H9 (cell line): ENCODE measurements around the gene CKMT1A. TPM values are rescaled to one million over a fixed set of nuclear protein-coding genes. Genes with fewer than 3 reads are reported as not detected.
"Not testable (repeated sequence)": the region's sequence is repeated elsewhere in the genome, so short reads cannot be mapped to it uniquely, and the experiment has no call there.

Experiments used
- DNase-seq: peaks from one replicate; pipeline ENCODE4 v3.0.0-alpha.2; 2017
- H2AFZ ChIP-seq: one replicate; pipeline ENCODE4 v1.6.1; 2013; ENCODE audit warnings: mild to moderate bottlenecking, low read length, control low read depth, moderate library complexity
- H2AK5ac ChIP-seq: 2 replicates; pipeline ENCODE4 v1.6.1; 2013; ENCODE audit warnings: low read length, control low read depth, mixed read lengths; ENCODE audit not compliant: insufficient read length
- H2BK120ac ChIP-seq: one replicate; pipeline ENCODE4 v1.6.1; 2013; ENCODE audit warnings: low read depth, mild to moderate bottlenecking, low read length, control low read depth, inconsistent platforms; ENCODE audit not compliant: poor library complexity, severe bottlenecking
- H2BK12ac ChIP-seq: 2 replicates; pipeline ENCODE4 v1.6.1; 2013; ENCODE audit warnings: low read length, control low read depth, mixed read lengths, low read depth; ENCODE audit not compliant: insufficient read length
- H2BK15ac ChIP-seq: 2 replicates; pipeline ENCODE4 v1.6.1; 2013; ENCODE audit warnings: low read depth, low read length, control low read depth
- H2BK20ac ChIP-seq: one replicate; pipeline ENCODE4 v1.6.1; 2013; ENCODE audit warnings: low read depth, mild to moderate bottlenecking, low read length, control low read depth, inconsistent platforms; ENCODE audit not compliant: poor library complexity, severe bottlenecking
- H2BK5ac ChIP-seq: 2 replicates; pipeline ENCODE4 v1.6.1; 2013; ENCODE audit warnings: low read length, control low read depth, mixed read lengths; ENCODE audit not compliant: insufficient read length
- H3K14ac ChIP-seq: 2 replicates; pipeline ENCODE4 v1.6.1; 2013; ENCODE audit warnings: low read length, control low read depth; ENCODE audit not compliant: insufficient read depth
- H3K18ac ChIP-seq: 2 replicates; pipeline ENCODE4 v1.6.1; 2013; ENCODE audit warnings: low read depth, mild to moderate bottlenecking, mixed read lengths, low read length, control low read depth; ENCODE audit not compliant: insufficient read length
- H3K23ac ChIP-seq: 2 replicates; pipeline ENCODE4 v1.6.1; 2013; ENCODE audit warnings: low read length, control low read depth, mixed read lengths, low read depth; ENCODE audit not compliant: insufficient read length
- H3K23me2 ChIP-seq: 2 replicates; pipeline ENCODE4 v1.6.1; 2013; ENCODE audit warnings: low read depth, mild to moderate bottlenecking, mixed read lengths, low read length, control low read depth; ENCODE audit not compliant: insufficient read length, poor library complexity, severe bottlenecking
- H3K27ac ChIP-seq: 2 replicates; pipeline ENCODE4 v1.5.1; 2013; ENCODE audit warnings: low read length, control low read depth, mixed read lengths, low read depth; ENCODE audit not compliant: insufficient read length
- H3K27me3 ChIP-seq: 2 replicates; pipeline ENCODE4 v1.6.1; 2013; ENCODE audit warnings: low read length, control low read depth, inconsistent platforms; ENCODE audit not compliant: insufficient read depth
- H3K4ac ChIP-seq: 2 replicates; pipeline ENCODE4 v1.6.1; 2013; ENCODE audit warnings: low read depth, mild to moderate bottlenecking, control low read depth, inconsistent platforms, low read length, moderate library complexity
- H3K4me1 ChIP-seq: 2 replicates; pipeline ENCODE4 v1.6.1; 2013; ENCODE audit warnings: low read length, control low read depth, inconsistent platforms; ENCODE audit not compliant: insufficient read depth
- H3K4me2 ChIP-seq: 2 replicates; pipeline ENCODE4 v1.6.1; 2013; ENCODE audit warnings: low read length, control low read depth, mixed read lengths; ENCODE audit not compliant: insufficient read length, insufficient read depth
- H3K56ac ChIP-seq: 2 replicates; pipeline ENCODE4 v1.6.1; 2013; ENCODE audit warnings: low read depth, mild to moderate bottlenecking, mixed read lengths, low read length, control low read depth; ENCODE audit not compliant: insufficient read length
- H3K79me1 ChIP-seq: 2 replicates; pipeline ENCODE4 v1.6.1; 2013; ENCODE audit warnings: low read depth, mild to moderate bottlenecking, moderate library complexity, low read length, control low read depth, inconsistent platforms; ENCODE audit not compliant: insufficient read depth, poor library complexity, severe bottlenecking
- H3K79me2 ChIP-seq: 2 replicates; pipeline ENCODE4 v1.6.1; 2013; ENCODE audit warnings: low read length, control low read depth, inconsistent platforms; ENCODE audit not compliant: insufficient read depth
- H3K9ac ChIP-seq: 2 replicates; pipeline ENCODE4 v1.6.1; 2013; ENCODE audit warnings: low read length, control low read depth, mixed read lengths; ENCODE audit not compliant: insufficient read length; ENCODE audit errors: extremely low read depth
- H3K9me3 ChIP-seq: one replicate; pipeline ENCODE4 v1.6.1; 2013; ENCODE audit warnings: low read depth, low read length, inconsistent platforms; ENCODE audit not compliant: control insufficient read depth
- H3T11ph ChIP-seq: one replicate; pipeline ENCODE4 v1.6.1; 2013; ENCODE audit warnings: mild to moderate bottlenecking, low read length, control low read depth, inconsistent platforms
- H4K20me1 ChIP-seq: one replicate; pipeline ENCODE4 v1.6.1; 2013; ENCODE audit not compliant: control insufficient read depth, insufficient read length, insufficient read depth
- H4K5ac ChIP-seq: 2 replicates; pipeline ENCODE4 v1.6.1; 2013; ENCODE audit warnings: low read depth, mild to moderate bottlenecking, mixed read lengths, low read length, control low read depth; ENCODE audit not compliant: insufficient read length
- H4K8ac ChIP-seq: replicated peaks from 2 replicates; pipeline ENCODE4 v1.6.1; 2013; ENCODE audit warnings: low read length, control low read depth, mixed read lengths, low read depth; ENCODE audit not compliant: insufficient read length
- H4K91ac ChIP-seq: 2 replicates; pipeline ENCODE4 v1.6.1; 2013; ENCODE audit warnings: low read depth, mild to moderate bottlenecking, moderate library complexity, mixed read lengths, low read length, control low read depth; ENCODE audit not compliant: insufficient read length
- H3K27ac Mint-ChIP-seq, 3 experiments: 2 replicates in 2 of 3; 3 replicates in 1 of 3; pipeline ENCODE4 v1.8.0; 2020 to 2021; ENCODE audit warnings: mixed read lengths in 3 of 3, mild to moderate bottlenecking in 1 of 3, moderate library complexity in 1 of 3
- H3K27me3 Mint-ChIP-seq: 2 replicates; pipeline ENCODE4 v1.8.0; 2021; ENCODE audit warnings: low read depth, mild to moderate bottlenecking, moderate library complexity, mixed read lengths
- H3K36me3 Mint-ChIP-seq, 3 experiments: 2 replicates in 2 of 3; 3 replicates in 1 of 3; pipeline ENCODE4 v1.8.0; 2020 to 2021; ENCODE audit warnings: low read depth in 3 of 3, mixed read lengths in 3 of 3; ENCODE audit not compliant: insufficient read depth in 1 of 3
- H3K4me1 Mint-ChIP-seq, 2 experiments: 2 replicates each; pipeline ENCODE4 v1.8.0; 2020; ENCODE audit warnings: mixed read lengths in 2 of 2
- H3K4me3 Mint-ChIP-seq, 2 experiments: 2 replicates in 1 of 2; 3 replicates in 1 of 2; pipeline ENCODE4 v1.8.0; 2020 to 2021; ENCODE audit warnings: mild to moderate bottlenecking in 2 of 2, mixed read lengths in 2 of 2, moderate library complexity in 1 of 2
- H3K9me3 Mint-ChIP-seq, 2 experiments: 2 replicates in 1 of 2; 3 replicates in 1 of 2; pipeline ENCODE4 v1.8.0; 2020; ENCODE audit warnings: mild to moderate bottlenecking in 2 of 2, mixed read lengths in 2 of 2, moderate library complexity in 1 of 2
- WGBS: extraction: QIAGEN DNeasy Blood & Tissue Kit; methylation state at CpG from one replicate; pipeline ENCODE4 v1.1.7; 2013; ENCODE audit warnings: missing lambda C conversion rate, low lambda C conversion rate, mixed read lengths; ENCODE audit not compliant: insufficient read length; ENCODE audit errors: extremely low coverage; 5-methylcytosine and 5-hydroxymethylcytosine counted together
- total RNA-seq: library from RNA; stranded (reverse); gene quantifications from 2 replicates; pipeline ENCODE4 v1.2.1, GENCODE V29; 2021

CKMT1A gene
- total RNA-seq, 1 experiment from 2014 or later, result 38.4 TPM

DNA sequence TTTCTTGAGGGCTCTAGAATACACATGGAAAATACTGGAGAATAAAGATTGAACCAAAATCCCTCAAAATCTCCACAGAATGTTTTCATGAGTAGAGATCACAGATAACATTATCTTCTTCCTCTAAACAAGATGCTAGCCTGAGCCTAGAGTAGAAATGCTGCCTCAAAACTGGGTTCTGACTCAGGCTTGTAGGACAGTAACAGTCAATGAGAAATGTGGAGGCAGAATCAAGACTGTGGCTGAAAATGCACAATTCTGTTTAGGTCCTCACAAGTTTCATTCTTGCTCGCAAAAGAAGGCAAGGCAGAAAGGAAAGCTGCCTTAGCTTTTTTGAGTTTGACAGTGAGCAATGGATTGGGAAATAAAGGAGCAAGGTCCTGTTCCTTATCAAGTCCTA is 19.5 kb upstream of the CKMT1A start:
- H2BK15ac ChIP-seq, H2AFZ ChIP-seq, H2BK12ac ChIP-seq, H3K27me3 Mint-ChIP-seq, H3K4me2 ChIP-seq, H4K20me1 ChIP-seq, H2BK20ac ChIP-seq, DNase-seq, H3K9ac ChIP-seq, H3K23ac ChIP-seq, H3K27me3 ChIP-seq, H3K14ac ChIP-seq, H3K27ac ChIP-seq, H3K4me1 Mint-ChIP-seq, H3K56ac ChIP-seq, H3K4me1 ChIP-seq, H3K36me3 Mint-ChIP-seq, H3K27ac Mint-ChIP-seq, H3K4ac ChIP-seq, H3K4me3 Mint-ChIP-seq, H3K18ac ChIP-seq, H4K8ac ChIP-seq, H3K9me3 ChIP-seq, H3K79me2 ChIP-seq, H4K91ac ChIP-seq, H2AK5ac ChIP-seq, H2BK120ac ChIP-seq, H2BK5ac ChIP-seq, H3K9me3 Mint-ChIP-seq, H4K5ac ChIP-seq, H3K23me2 ChIP-seq, H3T11ph ChIP-seq, H3K79me1 ChIP-seq: not testable (repeated sequence)
- WGBS, result no CpG with 5 or more reads among the region's 1 CpG

DNA sequence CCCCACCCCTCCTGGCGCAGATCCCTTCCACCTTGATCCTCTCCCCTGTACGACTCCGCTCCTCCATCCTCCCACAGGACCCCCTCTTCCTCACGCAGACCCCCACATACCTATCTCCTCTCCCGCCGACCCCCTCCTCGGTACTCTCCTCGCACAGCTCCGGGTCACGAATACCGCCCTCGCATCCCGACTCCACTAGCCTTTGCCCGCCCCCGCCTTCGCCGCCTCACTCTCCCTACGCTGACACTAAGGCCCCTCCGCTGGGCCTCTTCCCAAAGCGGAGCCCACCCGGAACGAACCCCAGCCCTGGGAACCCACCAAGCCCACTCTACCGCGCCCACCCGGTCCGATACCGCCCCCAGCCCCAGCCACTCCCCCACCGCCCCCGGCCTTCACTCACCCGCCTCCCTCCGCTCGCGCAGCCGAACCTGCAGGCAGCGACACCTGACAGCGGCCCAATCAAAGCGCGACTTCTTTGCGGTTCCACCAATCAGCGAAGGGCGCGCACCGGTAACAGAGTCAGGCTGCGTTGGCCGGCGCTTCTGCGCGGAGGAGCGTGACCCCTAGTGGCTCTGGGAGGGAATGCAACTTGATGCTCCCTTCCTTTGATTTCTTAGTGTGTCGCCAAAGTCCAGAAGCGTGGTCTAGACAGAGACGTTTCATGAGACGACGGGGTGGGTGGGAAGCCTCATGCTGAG is 3.9 kb upstream of the CKMT1A start:
- not testable (repeated sequence) for H2BK20ac ChIP-seq, H4K20me1 ChIP-seq, H3K4me3 Mint-ChIP-seq, H3K4ac ChIP-seq, H2BK120ac ChIP-seq, H3K4me1 ChIP-seq, H2AFZ ChIP-seq, H3K56ac ChIP-seq, H2BK15ac ChIP-seq, H3T11ph ChIP-seq, H3K36me3 Mint-ChIP-seq, H3K18ac ChIP-seq, H3K27ac ChIP-seq, H2AK5ac ChIP-seq, H4K91ac ChIP-seq, H4K8ac ChIP-seq, H3K79me1 ChIP-seq, H3K9ac ChIP-seq, DNase-seq, H3K14ac ChIP-seq, H3K79me2 ChIP-seq, H3K27me3 ChIP-seq, H3K23me2 ChIP-seq, H3K9me3 Mint-ChIP-seq, H3K4me2 ChIP-seq, H3K9me3 ChIP-seq, H3K27ac Mint-ChIP-seq, H3K23ac ChIP-seq, H2BK12ac ChIP-seq, H4K5ac ChIP-seq, H3K4me1 Mint-ChIP-seq, H3K27me3 Mint-ChIP-seq, H2BK5ac ChIP-seq
- WGBS, result no CpG with 5 or more reads among the region's 54 CpGs
